NK-92 treated with Interleukin-12 subunit alpha and Interleukin-12 subunit beta, amount 100 ng/mL, for 24 hours (cell line): ENCODE data around the gene AQR.

Experiments used
- DNase-seq: peaks from one replicate; lab custom pipeline; 2025; lab: John Stamatoyannopoulos, UW

The AQR gene

GRCh38 chr15:34876640-34877039 lies 92.9 kb downstream of the AQR start:
- no peak for DNase-seq

- DNase-seq = no peak
These were observed 100.4 kb downstream of the AQR start for GRCh38 chr15:34869110-34869509.

- DNase-seq = no peak
These were observed 104.0 kb downstream of the AQR start for GRCh38 chr15:34865531-34865930.

- DNase-seq = no peak
These were observed 108.3 kb downstream of the AQR start for GRCh38 chr15:34861214-34861613.

- DNase-seq = no peak
These were observed 113.6 kb downstream of the AQR start for GRCh38 chr15:34855893-34856292.

GRCh38 chr15:34855413-34855812 lies 114.1 kb downstream of the AQR start:
- DNase-seq = no peak

- DNase-seq = no peak
These were observed 115.3 kb downstream of the AQR start for GRCh38 chr15:34854232-34854631.

- no peak for DNase-seq
These were observed 116.4 kb downstream of the AQR start for GRCh38 chr15:34853001-34853758.

GRCh38 chr15:34851751-34852150 lies 117.8 kb downstream of the AQR start:
- no peak for DNase-seq

- no peak for DNase-seq
These were observed 118.5 kb downstream of the AQR start for GRCh38 chr15:34851007-34851406.

GRCh38 chr15:34850121-34850520 lies 119.4 kb downstream of the AQR start:
- DNase-seq = no peak

GRCh38 chr15:34849364-34849959 lies 120.1 kb downstream of the AQR start:
- DNase-seq = no peak

- DNase-seq = no peak
These were observed 121.9 kb downstream of the AQR start for GRCh38 chr15:34847598-34847997.

- no peak for DNase-seq
These were observed 128.2 kb downstream of the AQR start for GRCh38 chr15:34841262-34841725.

GRCh38 chr15:34838282-34838681 lies 131.3 kb downstream of the AQR start:
- no peak for DNase-seq

- DNase-seq = no peak
These were observed 132.1 kb downstream of the AQR start for GRCh38 chr15:34837246-34838016.

GRCh38 chr15:34828145-34828911 lies 141.2 kb downstream of the AQR start:
- no peak for DNase-seq

- no peak for DNase-seq
These were observed 147.7 kb downstream of the AQR start for GRCh38 chr15:34821831-34822230.

GRCh38 chr15:34820110-34820509 lies 149.4 kb downstream of the AQR start:
- DNase-seq = no peak

- no peak for DNase-seq
These were observed 151.0 kb downstream of the AQR start for GRCh38 chr15:34818526-34818925.

- DNase-seq = no peak
These were observed 153.7 kb downstream of the AQR start for GRCh38 chr15:34815836-34816235.
